ENCODE results near the gene SPINK5.
"Not testable (repeated sequence)": the region's sequence is repeated elsewhere in the genome, so short reads cannot be mapped to it uniquely, and the experiment has no call there.

The SPINK5 gene

GRCh38 chr5:148063861-148064260 is at the start of gene SPINK5:
Gene SPINK5, plus strand, starts transcription at chr5:148063980. Its CDS starts 65 bp downstream, at chr5:148064045.
- no peak for DNase-seq (ENCODE audit: low read depth)

DNA sequence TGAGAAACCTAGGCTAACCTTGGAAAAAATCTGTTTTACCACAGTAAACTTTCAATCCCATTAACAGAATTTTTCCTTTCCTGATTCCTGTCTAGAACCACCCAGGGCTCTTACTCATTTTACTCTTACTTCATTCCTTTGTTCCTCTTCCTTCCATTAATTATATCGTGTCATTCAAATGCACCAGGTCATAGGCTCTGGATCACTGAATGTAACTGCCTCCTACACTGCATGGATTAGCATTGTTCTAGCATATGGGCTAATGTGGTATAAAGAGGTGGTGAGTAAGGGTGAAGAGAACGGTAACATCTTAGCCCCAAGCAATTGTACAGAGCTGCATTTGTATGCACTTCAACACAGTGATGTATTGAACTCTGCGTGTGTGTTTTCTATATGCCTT is 49.5 kb upstream of the SPINK5 start:
- DNase-seq (ENCODE audit: low read depth) = no peak

DNA sequence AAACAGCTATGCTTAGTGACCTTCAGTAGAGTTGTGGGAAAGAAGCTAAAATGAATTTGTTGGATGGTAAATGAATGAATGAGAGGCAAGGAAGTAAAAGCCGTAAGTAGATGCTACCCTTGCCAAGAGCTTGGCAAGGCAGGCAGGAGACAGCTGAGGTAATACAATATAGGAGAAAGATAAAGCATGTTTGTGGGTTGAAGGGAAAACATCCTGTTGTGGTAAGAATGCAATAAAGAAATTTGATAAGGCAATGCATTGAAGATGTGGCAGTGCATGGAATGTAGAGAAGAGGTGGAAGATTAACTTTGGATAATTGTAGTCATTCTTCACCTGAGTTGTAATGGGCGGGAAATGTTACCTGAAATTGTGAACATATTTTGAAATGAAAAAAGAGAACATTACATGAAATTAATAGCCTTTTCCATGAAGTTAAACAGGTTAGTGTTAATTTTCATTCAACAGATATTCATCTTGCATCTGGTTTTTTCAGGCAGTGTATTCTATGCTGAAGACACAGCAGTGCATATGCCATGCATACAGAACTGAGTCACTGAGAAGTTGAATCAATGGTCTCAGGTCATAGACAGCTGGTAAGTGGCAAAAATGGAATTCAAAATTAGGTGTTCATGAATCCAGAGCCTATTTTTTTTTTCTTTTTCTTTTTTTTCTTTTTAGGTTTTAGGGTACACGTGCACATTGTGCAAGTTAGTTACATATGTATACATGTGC is 43.4 kb upstream of the SPINK5 start:
- no peak for DNase-seq (ENCODE audit: low read depth)

DNA sequence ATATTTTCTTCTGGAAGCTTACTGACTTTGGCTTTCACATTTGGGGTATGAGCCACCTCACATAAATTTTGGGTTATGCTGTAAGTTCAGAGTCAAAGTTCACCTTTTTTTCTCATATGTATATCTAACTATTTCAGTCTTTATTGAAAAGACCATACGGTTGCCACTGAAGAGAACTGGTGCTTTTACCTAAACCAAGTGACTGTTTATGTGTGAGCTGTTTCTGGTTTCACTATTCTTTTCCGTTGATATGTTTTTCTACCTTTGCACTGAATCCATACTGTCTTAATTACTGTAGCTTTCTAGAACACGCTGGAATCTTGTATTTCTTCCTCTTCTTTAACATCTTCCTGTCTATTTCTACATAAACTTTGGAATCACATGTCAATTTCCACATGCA is 36.3 kb upstream of the SPINK5 start:
- DNase-seq (ENCODE audit: low read depth) = no peak

DNA sequence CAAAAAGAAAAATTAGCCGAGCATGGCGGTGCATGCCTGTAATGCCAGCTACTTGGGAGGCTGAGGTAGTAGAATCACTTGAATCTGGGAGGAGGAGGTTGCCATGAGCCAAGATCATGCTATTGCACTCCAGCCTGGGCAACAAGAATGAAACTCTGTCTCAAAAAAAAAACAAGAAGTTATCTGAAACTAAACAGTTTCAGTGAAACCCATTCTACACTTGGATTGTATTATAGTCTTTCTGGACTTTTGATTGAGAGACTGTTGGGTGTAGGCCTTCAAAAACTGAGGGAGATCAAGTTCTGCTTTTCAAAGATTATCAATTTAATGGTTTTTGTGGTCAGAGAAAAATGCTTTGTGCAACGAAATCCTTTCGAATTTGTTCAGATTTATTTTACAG is 34.6 kb upstream of the SPINK5 start:
- no peak for DNase-seq (ENCODE audit: low read depth)

DNA sequence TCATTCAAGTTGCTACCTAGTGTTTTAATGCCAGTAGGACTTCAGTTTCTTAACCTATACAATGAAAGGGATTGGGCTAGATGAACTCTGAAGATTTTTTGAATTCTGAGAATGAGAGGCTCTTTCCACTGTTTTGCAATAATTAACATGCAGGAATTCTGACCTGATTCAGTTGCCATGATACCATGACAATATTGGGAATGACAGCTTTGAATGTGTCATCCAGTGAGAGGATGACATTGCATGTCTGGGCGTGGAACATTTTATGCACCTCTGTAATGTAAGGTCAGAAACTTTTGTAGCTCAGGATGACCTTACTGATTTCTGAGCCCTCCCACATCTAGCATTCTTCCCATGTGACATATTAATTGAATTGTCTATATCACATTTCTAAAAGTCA is 30.6 kb upstream of the SPINK5 start:
- no peak for DNase-seq (ENCODE audit: low read depth)

- no peak for DNase-seq (ENCODE audit: low read depth)
These were observed 28.1 kb upstream of the SPINK5 start for GRCh38 chr5:148035676-148036075.

GRCh38 chr5:148042881-148043280 is 20.9 kb upstream of the SPINK5 start:
- no peak for DNase-seq (ENCODE audit: low read depth)

DNA sequence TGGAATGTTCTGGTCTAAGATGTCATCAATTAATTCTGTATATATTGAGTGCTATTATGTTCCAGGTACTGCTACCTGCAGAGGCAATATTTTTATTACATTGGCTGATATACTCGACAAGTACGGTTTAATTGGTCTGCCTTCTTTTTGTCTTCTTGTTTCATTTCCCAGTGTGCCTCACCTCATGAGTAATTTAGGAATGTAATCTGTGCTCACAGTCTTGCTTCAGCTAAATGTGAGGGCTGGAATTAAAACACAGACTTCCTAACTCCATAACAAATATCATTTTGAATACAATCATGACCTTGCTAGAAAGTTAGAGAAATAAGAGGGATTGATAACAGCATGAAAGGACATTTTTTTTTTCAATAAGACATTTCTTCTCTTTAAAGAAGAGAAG is 20.1 kb upstream of the SPINK5 start:
- DNase-seq (ENCODE audit: low read depth) = no peak

DNA sequence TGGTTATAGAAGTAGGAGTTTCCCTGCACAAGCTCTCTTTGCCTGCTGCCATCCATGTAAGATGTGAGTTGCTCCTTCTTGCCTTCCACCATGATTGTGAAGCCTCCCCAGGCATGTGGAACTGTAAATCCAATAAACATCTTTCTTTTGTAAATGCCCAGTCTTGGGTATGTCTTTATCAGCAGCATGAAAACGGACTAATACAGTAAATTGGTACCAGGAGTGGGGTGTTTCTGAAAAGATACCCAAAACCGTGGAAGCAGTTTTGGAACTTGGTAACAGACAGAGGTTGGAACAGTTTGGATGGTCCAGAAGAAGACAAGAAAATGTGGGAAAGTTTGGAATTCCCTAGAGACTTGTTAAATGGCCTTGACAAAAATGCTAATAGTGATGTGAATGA is 8.6 kb upstream of the SPINK5 start:
- not testable (repeated sequence) for DNase-seq (ENCODE audit: low read depth)

DNA sequence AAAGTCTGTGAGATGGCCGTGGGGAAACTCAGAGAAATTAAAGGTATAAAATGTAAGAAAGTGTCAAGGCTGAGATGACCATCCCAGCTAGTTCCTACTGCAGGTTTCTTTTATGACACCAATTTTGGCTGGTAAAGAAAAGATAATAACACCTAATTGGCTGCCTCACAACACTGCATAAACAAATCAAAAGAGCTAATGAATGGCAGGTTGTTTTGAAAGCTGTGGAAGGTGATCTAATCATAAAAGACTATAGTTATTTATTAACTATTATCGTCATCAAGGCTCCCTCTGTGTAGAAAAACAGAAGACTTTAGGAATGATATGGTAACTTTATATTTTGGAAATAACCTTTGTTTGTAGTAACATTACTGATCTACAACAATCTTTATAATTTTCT is 3.5 kb upstream of the SPINK5 start:
- no peak for DNase-seq (ENCODE audit: low read depth)

GRCh38 chr5:148060881-148061280 is 2.9 kb upstream of the SPINK5 start:
- DNase-seq (ENCODE audit: low read depth) = no peak

GRCh38 chr5:148070621-148071020 is 6.8 kb downstream of the SPINK5 start:
- no peak for DNase-seq (ENCODE audit: low read depth)

DNA sequence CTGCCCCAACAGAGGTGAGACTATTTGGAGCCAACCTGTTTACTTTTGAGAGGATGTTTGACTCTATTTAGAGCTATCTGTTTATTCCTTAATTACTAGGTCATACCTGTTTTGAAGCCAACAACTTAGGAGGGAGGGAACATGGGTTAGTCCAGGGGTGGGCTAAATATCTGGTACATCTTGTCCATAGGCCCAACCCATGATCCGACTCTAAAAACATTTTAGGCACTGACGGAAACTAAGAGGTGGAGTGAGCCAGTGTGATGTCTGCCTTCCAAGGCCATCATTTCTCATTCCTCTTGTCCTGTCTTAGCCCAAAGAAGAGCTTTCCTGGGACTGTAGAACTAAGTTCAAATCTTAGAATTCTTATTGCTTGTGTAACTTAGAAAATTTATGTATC is 8.4 kb downstream of the SPINK5 start:
- DNase-seq (ENCODE audit: low read depth) = no peak

GRCh38 chr5:148075529-148075928 is 11.7 kb downstream of the SPINK5 start:
- DNase-seq (ENCODE audit: low read depth) = no peak

- DNase-seq (ENCODE audit: low read depth) = no peak
These were observed 19.4 kb downstream of the SPINK5 start for GRCh38 chr5:148083203-148083602.

GRCh38 chr5:148084269-148084668 is 20.5 kb downstream of the SPINK5 start:
- DNase-seq (ENCODE audit: low read depth) = no peak

DNA sequence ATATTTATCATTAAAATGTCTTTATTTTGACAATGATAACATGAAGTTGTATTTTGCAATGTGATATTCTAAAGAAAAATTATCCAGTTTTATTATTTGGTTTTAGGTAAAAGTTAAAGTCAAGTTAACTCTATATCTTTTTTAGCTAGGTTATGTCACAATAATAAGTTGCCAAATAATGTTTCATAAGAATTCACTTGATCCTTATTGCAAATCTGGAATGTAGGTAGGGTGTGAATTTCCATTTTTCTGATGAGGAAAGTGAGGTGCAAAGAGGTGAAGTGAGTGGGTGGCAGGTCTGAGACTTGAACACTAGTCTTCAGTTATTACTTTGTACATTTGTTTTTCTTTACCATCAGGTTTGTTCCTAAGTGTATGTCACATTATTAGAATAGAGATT is 21.5 kb downstream of the SPINK5 start:
- no peak for DNase-seq (ENCODE audit: low read depth)

DNA sequence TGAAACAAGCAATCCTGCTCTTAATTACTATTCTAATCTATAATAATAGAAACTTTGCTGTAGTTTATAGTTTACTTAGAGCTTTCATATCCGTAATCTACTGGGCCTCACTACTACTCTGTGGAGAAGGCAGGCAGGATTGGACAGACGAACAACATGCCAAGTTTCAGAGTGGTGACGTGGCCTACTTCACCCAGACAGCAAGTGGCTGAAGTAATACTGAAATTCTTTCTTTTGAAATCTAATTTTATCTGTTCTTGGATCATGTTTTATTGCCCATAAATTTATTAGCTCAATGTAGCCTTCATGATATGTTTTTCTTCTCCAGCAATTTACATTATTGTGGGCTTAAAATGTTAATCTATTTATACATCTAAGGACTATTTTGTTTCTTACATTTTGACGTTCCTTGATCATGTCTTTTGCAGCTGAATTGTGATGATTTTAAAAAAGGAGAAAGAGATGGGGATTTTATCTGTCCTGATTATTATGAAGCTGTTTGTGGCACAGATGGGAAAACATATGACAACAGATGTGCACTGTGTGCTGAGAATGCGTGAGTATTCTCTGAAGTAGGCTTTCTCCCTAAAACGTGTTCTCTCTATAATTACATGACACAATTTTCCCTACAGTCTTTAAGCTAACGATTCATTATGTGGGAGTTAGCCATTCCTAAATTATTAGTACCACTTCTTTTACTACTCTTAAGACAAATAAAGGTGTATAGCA is 22.4 kb downstream of the SPINK5 start:
- DNase-seq (ENCODE audit: low read depth) = peak; percentile 2

GRCh38 chr5:148090146-148090772 is 26.5 kb downstream of the SPINK5 start:
- DNase-seq (ENCODE audit: low read depth) = no peak

GRCh38 chr5:148090773-148091250 is 27.0 kb downstream of the SPINK5 start:
- DNase-seq (ENCODE audit: low read depth) = no peak

DNA sequence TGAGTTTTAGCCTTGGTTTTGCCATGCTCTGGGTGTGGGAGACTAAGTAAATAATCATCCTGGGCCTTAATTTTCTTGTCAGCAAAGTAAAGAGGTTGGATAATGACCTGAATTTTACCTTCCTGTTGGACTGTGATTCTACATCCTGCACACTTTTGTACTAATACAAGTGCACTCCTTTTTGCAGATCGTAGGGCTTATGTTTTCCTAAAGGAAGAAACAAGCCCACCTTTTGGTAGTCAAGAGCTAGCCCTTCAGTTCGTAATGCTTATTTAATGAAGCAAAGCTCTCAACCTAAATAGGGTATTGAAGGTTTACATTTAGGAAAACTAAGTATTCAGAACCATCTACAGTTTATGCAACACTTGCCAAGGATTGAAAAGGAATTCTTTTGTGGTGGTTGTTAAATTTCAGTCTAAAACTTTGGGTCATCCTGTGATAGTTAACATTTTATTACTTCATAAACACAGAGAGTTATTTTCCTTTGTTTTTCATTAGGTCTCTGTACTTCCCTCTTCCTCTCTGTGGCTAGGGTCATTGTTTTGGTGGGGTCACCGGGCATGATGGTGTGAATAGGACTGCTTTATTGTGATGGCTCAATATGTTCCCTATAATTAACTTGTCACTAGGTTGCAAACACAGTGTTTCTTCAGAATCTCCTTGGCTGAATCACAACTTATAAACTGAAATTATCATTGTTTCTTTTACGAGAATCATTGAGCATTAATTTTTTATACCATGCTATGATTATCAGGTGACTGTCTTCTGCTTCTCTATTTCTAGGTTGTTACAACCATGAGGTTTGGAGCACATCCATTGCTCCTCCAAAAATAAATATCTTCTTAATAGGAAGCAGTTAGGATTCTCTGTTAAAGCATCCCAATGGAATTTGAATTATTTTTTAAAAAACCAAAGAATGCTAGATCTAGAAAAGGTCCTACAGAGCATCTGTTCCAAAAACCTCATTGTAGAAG is 28.5 kb downstream of the SPINK5 start:
- DNase-seq (ENCODE audit: low read depth) = no peak

Data from stromal cell of bone marrow (primary cell).